Mesothelial cell of epicardium (in vitro differentiated cells): ENCODE measurements around the gene LDHAL6B. TPM values are rescaled to one million over a fixed set of nuclear protein-coding genes. Genes with fewer than 3 reads are reported as not detected.

Experiments
- DNase-seq, 2 experiments: peaks; one replicate each; pipeline ENCODE4 v3.0.0; 2021; ENCODE audit warnings: low spot score in 2 of 2; ENCODE audit not compliant: unreplicated experiment in 2 of 2
- H3K27ac Mint-ChIP-seq: 2 replicates; pipeline ENCODE4 v1.8.0; 2021; ENCODE audit warnings: mixed read lengths
- H3K27me3 Mint-ChIP-seq: 2 replicates; pipeline ENCODE4 v1.8.0; 2021; ENCODE audit warnings: low read depth, mixed read lengths
- H3K36me3 Mint-ChIP-seq: 2 replicates; pipeline ENCODE4 v1.8.0; 2021; ENCODE audit warnings: mixed read lengths
- H3K4me1 Mint-ChIP-seq: 2 replicates; pipeline ENCODE4 v1.8.0; 2021; ENCODE audit warnings: mixed read lengths
- H3K4me3 Mint-ChIP-seq: 2 replicates; pipeline ENCODE4 v1.8.0; 2021; ENCODE audit warnings: mild to moderate bottlenecking, moderate library complexity, mixed read lengths
- H3K9me3 Mint-ChIP-seq: 2 replicates; pipeline ENCODE4 v1.8.0; 2021; ENCODE audit warnings: mixed read lengths
- total RNA-seq: library from RNA; stranded (reverse); gene quantifications from 3 replicates; pipeline ENCODE4 v1.2.1, GENCODE V29; 2021
- TF ChIP-seq, protein P1 (sequence below): fragments of 200-600 bp; sonication (generic); IDR thresholded peaks from one replicate; pipeline ENCODE4 v1.5.0; 2021; ENCODE audit warnings: antibody characterized with exemption; ENCODE audit not compliant: unreplicated experiment

LDHAL6B gene
- total RNA-seq, 1 donor from 2014 or later = not detected

DNA sequence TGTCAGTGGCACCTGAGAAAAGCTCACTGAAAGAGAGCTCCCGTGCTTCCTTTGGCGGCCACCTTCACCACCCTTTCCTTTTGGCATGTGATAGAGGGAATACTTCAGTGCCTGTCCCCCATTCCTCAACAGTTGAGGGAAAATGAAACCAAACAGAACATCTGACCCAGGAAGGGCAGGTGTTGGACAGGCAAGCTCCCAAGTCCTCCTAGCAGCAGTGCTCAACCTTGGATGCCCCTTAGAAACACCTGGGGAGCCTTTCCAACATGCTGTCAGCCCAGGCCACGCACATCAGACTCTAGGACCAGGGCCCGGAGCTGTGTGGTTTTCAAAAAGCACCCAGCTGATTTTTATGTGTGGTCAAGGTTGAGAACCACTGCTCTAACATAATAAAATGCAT lies 22.4 kb downstream of the LDHAL6B start:
- Mint-ChIP-seq H3K4me1 (peaks cover 1% of the 10 kb centered on the region), H3K9me3 (peaks cover 4% of the 10 kb centered on the region), H3K4me3 (no peak overlapping the region), H3K27ac (no peak overlapping the region), H3K27me3 (no peaks in the 10 kb centered on the region), H3K36me3 (peaks cover 15% of the 10 kb centered on the region)
- TF ChIP-seq, protein P1, sequence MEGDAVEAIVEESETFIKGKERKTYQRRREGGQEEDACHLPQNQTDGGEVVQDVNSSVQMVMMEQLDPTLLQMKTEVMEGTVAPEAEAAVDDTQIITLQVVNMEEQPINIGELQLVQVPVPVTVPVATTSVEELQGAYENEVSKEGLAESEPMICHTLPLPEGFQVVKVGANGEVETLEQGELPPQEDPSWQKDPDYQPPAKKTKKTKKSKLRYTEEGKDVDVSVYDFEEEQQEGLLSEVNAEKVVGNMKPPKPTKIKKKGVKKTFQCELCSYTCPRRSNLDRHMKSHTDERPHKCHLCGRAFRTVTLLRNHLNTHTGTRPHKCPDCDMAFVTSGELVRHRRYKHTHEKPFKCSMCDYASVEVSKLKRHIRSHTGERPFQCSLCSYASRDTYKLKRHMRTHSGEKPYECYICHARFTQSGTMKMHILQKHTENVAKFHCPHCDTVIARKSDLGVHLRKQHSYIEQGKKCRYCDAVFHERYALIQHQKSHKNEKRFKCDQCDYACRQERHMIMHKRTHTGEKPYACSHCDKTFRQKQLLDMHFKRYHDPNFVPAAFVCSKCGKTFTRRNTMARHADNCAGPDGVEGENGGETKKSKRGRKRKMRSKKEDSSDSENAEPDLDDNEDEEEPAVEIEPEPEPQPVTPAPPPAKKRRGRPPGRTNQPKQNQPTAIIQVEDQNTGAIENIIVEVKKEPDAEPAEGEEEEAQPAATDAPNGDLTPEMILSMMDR = no peak
- no peak for DNase-seq

DNA sequence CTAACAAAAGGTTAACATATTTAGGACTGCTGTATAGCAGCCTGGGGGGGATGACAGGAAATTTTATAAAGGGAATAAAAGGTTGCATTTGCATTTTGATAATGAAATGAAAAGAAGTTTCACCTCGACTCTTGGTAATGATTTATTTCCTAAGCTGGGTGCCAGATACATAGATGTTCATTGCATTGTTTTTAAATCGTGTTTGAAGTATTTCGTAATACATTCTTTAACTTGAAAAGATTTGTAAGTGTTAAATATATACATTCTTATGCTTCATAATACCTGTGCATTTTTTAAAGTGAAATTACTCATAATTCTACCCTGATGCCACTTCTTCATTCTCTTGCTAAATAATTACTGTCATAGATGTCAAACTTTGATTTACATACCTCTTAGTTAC lies 22.8 kb downstream of the LDHAL6B start:
- no peaks in the 10 kb centered on the region for H3K27me3 Mint-ChIP-seq
- no peak overlapping the region for H3K4me3 Mint-ChIP-seq
- DNase-seq = no peak
- peaks cover 15% of the 10 kb centered on the region for H3K36me3 Mint-ChIP-seq
- peaks cover 4% of the 10 kb centered on the region for H3K9me3 Mint-ChIP-seq
- TF ChIP-seq, protein P1 = no peak
- H3K27ac Mint-ChIP-seq = no peak overlapping the region
- H3K4me1 Mint-ChIP-seq = peaks cover 1% of the 10 kb centered on the region

DNA sequence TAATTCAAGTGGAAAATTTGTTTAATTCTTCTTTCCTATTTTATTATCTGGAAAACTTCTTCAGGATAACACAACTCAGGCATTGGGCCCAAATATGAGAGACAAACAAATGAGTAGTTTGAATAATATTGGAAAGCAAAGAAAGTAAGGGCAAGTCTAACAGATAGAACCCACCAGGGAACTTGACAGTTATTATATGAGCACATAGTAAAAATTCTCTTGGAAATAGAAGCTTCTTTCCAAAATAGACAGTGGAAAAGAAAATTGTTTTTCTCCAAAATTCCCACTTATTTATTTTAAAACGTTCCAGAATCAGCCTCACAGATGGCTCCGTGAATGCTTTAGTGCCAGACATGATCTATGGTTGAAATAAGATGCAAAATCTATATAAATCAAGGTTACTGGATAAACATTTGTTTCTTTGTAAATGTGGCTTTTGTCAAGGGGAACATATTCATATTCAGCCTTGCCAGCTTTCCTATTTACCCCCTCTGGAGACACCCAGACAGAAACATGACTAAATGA lies 23.9 kb downstream of the LDHAL6B start:
- Mint-ChIP-seq H3K27ac (no peak overlapping the region), H3K27me3 (no peaks in the 10 kb centered on the region), H3K36me3 (peaks cover 10% of the 10 kb centered on the region), H3K4me1 (peaks cover 1% of the 10 kb centered on the region), H3K4me3 (no peak overlapping the region), H3K9me3 (peaks cover 4% of the 10 kb centered on the region)
- TF ChIP-seq, protein P1 = no peak
- DNase-seq = no peak

DNA sequence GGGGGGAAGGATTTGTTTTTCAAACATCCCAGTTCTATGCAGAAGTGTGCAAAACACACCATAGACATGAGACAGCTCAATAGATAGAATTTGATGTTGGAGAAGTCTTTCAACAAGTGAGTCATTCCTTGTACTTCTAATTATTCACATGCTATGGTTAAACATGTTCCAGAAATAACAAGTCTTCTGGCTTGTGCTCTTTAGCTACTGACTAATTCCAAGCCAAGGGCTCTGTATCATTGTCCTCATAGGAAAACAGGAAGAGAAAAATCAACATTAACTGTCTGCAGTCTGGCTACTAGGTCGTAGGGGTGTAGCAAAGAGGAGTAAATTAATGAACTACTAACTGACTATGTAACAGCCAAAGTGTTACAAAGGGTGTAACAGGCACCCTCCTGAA lies 25.8 kb downstream of the LDHAL6B start:
- TF ChIP-seq, protein P1 = no peak
- H3K4me1 Mint-ChIP-seq = peaks cover 1% of the 10 kb centered on the region
- H3K9me3 Mint-ChIP-seq = peaks cover 10% of the 10 kb centered on the region
- no peak overlapping the region for H3K4me3 Mint-ChIP-seq
- H3K27me3 Mint-ChIP-seq = no peaks in the 10 kb centered on the region
- H3K27ac Mint-ChIP-seq = no peak overlapping the region
- H3K36me3 Mint-ChIP-seq = peaks cover 9% of the 10 kb centered on the region
- no peak for DNase-seq

DNA sequence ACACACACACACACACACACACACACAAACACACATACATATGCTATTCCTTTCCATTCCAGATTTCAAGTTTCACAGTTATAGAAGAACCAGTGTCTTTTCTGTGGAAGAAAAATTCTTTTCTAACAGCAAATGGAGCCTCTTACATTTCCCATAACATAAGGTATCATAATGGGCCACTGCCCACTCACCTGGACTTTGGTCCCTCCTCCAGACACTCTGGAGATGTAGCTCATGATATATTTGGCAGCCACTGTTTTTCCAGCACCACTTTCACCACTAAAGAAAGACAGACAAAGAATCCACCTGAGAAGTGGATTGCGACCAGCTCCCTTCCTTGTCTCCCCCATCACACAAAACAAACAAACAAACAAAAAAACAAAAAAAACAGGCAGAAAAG lies 29.8 kb downstream of the LDHAL6B start:
- Mint-ChIP-seq H3K4me1 (no peaks in the 10 kb centered on the region), H3K36me3 (peaks cover 7% of the 10 kb centered on the region), H3K4me3 (no peak overlapping the region), H3K9me3 (peaks cover 10% of the 10 kb centered on the region), H3K27me3 (no peaks in the 10 kb centered on the region), H3K27ac (no peak overlapping the region)
- DNase-seq = no peak
- TF ChIP-seq, protein P1 = no peak
